OCI-M2 (cell line): ENCODE data around the gene PRL.

ENCODE experiments used
- DNase-seq: peaks from one replicate; lab custom pipeline; 2025; ENCODE audit not compliant: unreplicated experiment; lab: John Stamatoyannopoulos, UW

PRL gene

DNA sequence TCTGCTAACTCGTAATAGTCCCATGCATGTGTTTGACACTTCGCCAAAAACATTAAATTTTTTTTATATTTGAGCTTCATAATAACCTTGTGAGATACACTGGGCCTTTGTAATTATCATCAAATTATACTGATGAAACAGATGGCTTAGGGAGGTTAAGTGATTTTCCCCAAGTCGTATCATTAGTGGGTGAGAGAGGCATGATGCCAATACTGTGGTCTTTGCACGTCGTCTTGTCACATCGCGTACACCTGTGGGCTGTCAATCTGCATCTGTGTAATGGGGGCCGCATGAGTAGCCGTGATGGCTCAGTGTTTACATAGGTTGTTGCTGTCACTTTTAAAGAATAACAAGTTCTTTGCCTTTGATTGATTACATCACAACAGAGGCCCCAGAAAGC, 1.7 kb downstream of the PRL start:
- no peak for DNase-seq

GRCh38 chr6:22294301-22294700, 2.5 kb downstream of the PRL start:
- DNase-seq, result no peak

DNA sequence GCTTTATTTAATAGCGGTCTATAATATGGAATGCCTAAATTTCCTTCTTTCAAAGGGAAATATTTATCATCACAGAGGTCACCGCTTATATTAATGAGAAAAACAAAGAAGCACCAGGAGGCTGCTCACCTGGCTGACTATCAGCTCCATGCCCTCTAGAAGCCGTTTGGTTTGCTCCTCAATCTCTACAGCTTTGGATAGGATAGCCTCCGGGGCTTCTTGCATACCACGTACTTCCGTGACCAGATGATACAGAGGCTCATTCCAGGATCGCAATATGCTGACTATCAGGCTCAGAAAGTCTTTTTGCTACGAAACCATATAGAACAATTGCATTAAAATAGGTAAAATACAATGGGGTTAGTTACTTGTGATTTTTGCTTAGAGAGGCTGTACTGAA, 6.8 kb downstream of the PRL start:
- DNase-seq, result no peak

DNA sequence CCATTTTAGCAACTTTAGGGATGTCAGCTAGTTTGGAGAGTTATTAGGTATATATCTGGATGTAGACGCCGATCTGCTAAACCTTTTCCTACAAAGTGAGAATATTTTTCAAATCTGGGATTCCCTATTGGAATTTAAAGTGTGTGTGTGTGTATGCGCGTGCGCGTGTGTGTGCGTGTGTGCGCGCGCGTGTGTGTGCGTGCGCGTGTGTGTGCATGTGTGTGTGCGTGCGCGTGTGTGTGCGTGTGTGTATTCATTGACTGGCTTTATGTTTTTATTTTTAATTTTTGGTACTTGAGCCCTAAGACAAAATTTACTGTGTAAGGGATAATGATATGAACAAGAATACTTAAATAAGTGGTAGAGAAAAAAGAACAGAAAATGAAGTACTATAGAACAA, 8.1 kb downstream of the PRL start:
- no peak for DNase-seq

DNA sequence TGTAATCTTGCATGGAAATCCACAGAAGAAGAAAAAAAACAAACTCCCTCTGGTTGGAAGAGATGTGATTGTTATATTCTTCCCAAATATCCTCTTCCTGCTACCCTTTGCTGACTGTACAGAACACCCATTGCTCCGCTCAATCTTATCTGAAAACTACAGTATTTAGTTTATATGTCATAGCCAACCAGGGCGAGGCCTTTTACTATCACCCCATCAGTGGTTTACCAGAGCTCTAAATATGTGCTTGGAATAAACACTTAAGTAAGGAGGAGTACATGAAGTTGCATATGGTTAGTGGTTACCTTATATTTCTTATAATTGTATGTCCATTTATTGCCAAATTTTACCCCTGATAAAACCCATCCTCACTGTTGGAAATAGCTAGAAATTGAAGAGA, 12.2 kb downstream of the PRL start:
- no peak for DNase-seq

DNA sequence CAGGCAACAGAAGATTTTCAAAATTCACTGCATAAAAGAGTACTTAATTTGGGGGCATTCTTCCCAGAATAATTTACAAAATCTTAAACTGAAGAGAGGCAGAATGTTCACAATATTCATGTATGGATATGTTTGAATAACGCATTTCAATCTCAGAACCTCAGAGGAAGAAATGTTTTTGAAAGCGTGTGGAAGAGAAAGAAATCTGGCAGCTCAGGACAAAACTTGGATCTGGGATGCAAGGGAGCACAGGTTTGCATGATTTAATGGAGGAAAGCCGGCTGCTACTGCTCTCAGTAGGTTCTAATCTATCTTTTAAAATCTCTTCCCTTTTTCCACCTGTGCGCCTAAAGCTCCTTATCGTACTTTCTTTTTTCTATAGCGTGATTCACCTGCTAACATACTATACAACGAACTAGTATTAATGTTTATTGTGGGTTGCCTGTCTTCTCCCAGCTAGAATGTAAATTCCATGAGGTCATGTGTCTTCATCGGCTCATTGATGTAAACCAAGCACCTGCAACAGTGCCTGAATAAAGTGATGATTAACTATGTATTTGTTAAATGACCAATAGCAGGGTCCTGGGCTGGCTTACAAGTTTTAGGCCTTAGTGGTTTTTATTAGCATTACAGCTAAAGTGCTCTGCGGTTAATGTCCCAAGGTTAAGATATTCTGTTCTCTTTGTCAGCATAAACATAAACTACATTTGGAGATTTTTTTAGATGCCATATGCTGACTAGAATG, 15.3 kb downstream of the PRL start:
- DNase-seq, result no peak

GRCh38 chr6:22279427-22279826, 17.4 kb downstream of the PRL start:
- no peak for DNase-seq

DNA sequence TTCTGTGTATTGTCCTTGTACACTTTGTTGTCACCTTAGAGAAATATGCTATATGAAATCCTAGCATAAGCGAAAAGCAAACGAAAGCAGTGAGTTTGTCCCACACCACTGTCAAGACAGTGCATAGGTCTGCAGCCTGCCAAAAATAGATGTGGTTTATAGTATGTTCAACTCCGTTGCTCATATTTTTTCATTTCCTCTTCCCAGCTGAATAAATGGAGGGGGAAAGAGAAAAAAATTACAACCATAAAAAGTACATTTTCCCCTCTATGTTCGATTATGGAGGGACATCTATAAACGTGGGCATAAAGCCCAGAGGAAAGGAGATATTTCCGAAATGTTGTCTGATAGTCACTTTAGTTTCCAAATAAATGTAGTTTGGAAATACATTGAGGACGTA, 25.8 kb downstream of the PRL start:
- DNase-seq, result no peak

DNA sequence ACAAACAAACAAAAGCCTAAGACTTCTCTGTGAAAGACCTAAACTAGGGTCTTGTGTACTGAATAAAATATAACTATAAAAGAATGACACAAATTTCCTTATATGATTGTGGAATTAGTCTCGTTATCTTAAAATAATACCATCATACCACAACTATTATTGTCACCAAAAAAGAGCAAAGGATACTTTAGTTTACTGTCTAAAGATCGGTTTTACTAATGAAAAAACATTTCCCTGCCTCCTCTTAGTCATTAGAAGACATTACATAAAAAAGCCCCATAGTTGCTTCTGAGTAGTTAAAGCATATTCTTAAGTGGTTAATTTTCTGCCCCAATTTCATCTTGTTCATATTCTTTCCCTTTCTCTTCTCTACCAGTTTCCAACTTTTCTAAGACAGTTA, 33.1 kb downstream of the PRL start:
- no peak for DNase-seq

DNA sequence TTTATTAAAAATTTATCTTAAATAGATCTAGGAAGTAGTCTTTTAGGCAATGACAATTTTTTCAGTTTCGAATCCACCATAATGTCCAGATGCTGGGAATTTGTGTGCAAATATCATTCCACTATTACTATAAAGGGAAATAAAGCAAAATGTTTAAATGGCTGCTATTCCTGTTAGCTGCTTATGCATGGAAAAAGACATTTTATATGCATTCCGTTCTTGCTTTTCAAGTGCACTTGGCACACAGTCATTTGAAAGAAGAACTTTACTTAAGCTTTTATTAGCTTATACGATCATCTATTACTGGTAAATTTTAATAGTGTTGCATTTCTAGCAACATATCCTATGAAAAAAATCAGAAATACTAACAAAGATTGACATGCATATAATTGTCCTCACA, 42.0 kb downstream of the PRL start:
- no peak for DNase-seq

DNA sequence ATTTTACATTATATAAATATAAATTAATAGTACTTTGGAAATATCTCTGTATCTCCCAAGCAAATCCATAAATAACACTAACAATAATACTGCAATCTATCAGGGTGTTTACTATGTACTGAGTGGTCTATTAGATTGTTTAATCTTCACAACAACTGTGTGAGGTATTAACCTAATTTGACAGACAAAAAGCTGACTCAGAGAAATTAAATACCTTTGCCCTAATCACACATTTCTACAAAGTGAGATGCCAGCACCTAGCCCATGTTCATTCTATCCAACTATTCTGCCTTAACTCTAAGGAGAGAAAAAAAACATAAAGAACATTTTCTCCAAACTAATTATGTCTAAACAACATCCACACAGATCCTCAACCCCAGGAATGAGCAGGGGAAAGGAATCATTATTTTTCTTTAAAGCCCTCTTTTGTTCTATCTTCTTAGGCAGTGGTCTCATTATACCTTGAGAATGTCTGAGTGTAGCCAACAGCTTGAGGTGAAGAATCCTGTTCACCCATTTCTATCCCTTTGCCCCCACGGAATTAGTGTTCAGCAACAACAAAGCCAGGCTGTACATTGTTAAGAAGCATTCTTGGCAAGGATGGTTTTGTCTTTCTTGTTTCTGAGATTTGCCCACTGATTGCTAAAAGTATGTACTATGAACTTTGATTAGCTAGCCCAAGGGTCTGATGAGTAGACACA, 42.7 kb downstream of the PRL start:
- DNase-seq, result no peak

- no peak for DNase-seq
Observed at GRCh38 chr6:22251348-22251747, 45.5 kb downstream of the PRL start.

DNA sequence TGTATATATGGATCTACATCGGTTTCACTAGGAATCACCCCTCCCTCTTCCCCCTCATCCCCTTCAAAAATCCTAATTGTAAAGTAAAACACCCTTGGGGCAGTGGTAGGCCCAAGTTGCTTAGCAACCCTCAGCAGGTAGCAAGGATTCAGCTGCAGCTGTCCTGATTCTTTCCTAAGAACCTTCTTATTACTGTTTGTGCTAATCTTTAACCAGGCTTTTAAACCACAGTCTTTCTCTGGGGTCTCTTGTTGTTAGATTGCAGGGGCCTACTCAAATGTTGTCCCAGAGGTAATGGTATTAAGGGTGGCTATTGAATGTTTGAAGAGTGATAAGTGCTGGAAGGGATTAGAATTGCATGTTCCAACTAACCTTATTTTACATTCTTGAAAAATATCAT, 46.4 kb downstream of the PRL start:
- no peak for DNase-seq

DNA sequence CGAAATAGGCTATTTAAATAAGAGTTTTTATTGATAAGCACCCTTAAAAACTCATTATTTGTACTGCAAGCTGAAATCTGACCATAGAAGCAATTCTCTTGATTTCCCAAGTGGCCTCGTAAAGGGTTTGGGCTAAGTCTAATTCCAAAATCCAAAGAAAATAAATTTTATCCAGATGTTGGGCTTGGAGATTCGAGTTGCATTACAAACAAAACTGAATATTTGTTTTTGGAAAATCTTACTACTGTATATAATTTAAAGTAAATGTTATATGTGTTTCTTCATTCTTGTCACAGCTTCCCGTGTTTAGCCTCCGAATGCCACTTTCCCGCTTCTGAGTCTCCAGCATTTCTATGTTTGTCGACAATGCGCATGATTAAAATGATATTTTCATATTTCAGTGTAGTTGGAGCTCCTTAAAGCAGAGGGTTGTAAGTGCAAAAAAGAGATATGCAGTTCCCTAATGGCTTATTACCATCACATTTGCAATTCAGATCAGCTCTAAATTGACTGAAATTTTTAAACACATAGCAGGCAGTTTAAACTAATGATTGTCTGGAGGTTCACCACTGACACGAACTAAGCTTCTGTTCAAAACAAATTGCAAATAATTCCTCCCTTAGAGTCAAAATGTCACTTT, 47.0 kb downstream of the PRL start:
- DNase-seq, result no peak

- no peak for DNase-seq
Observed at GRCh38 chr6:22248513-22249308, 48.1 kb downstream of the PRL start.

- no peak for DNase-seq
Observed at GRCh38 chr6:22247916-22248482, 48.8 kb downstream of the PRL start.

DNA sequence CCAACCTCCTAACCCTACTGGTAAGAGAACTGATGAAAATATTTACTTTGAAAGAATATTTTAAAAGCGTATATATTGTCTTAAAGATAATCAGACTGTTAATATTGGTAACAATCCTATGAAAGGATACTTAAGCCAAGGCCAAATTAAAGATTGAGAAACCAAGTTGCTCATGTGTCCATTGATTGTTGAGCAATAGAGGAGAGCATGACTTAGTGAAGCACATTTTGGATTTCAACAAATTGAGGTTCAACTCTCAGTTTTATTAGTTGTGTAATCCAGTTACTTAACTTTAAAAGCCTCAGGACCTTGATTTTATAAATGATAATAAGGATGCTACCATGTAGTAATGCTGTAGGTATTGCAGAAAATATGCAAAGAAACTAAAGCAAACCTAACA, 56.8 kb downstream of the PRL start:
- DNase-seq, result no peak

DNA sequence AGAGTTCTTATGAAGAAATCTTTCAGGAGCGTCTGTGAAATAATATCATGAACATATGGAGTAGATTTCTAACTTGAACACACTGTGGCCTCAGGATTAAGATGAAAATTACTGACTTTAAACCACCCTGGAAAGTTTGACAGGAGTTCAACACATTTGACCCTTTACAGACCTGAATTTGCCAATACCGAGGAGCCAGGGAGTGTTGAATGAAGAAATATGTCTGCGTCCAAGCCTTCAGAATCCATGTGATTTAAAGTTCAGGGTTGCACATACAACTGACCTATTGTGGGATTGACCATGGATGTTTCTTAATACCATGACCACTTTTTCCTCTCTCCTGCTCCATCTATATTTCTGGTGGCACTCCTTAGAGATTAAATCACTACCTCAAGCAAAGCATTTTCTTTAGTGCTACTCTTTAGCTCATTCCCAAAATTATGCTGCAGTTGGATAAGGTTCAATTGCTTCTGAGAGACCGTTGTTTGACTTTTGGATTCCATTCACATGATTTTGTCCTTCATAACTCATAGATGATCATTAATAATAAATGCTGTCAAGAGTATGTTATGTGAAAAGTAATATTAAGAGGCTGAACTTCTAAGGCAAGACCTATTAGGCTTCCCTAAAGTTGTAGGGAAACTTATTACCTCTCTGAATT, 57.4 kb downstream of the PRL start:
- DNase-seq, result no peak

- no peak for DNase-seq
Observed at GRCh38 chr6:22238861-22239260, 58.0 kb downstream of the PRL start.

GRCh38 chr6:22237526-22237925, 59.3 kb downstream of the PRL start:
- DNase-seq, result no peak
